ENCODE data around the gene MSMP.

MSMP gene

GRCh38 chr9:35771943-35772342, 17.9 kb upstream of the MSMP start:
- TF ChIP-seq CTCF (IDR thresholded peaks at IDR 0.05; ENCODE audit: control insufficient read depth, insufficient read depth, low read depth, low read length, missing control alignments): no peak
- H3K4me3 ChIP-seq (ENCODE audit: control insufficient read depth, low read depth, low read length): no peak overlapping the region
- no peak for DNase-seq (ENCODE audit: low read depth)

- DNase-seq (ENCODE audit: low read depth): no peak
Measured at GRCh38 chr9:35771534-35771933, 17.5 kb upstream of the MSMP start.

GRCh38 chr9:35771075-35771433, 17.0 kb upstream of the MSMP start:
- TF ChIP-seq CTCF (IDR thresholded peaks at IDR 0.05; ENCODE audit: control insufficient read depth, insufficient read depth, low read depth, low read length, missing control alignments): no peak
- DNase-seq (ENCODE audit: low read depth): no peak
- H3K4me3 ChIP-seq (ENCODE audit: control insufficient read depth, low read depth, low read length): no peak overlapping the region

More at GRCh38 chr9:35771534-35771933, 17.5 kb upstream of the MSMP start:
- H3K4me3 ChIP-seq (ENCODE audit: control insufficient read depth, low read depth, low read length): no peak overlapping the region
- no peak for TF ChIP-seq CTCF (IDR thresholded peaks at IDR 0.05; ENCODE audit: control insufficient read depth, insufficient read depth, low read depth, low read length, missing control alignments)

- no peak overlapping the region for H3K4me3 ChIP-seq (ENCODE audit: control insufficient read depth, low read depth, low read length)
- TF ChIP-seq CTCF (IDR thresholded peaks at IDR 0.05; ENCODE audit: control insufficient read depth, insufficient read depth, low read depth, low read length, missing control alignments): no peak
- DNase-seq (ENCODE audit: low read depth): no peak
Measured at GRCh38 chr9:35769763-35770162, 15.7 kb upstream of the MSMP start.

GRCh38 chr9:35767458-35767857, 13.4 kb upstream of the MSMP start:
- no peak for DNase-seq (ENCODE audit: low read depth)
- no peak overlapping the region for H3K4me3 ChIP-seq (ENCODE audit: control insufficient read depth, low read depth, low read length)
- TF ChIP-seq CTCF (IDR thresholded peaks at IDR 0.05; ENCODE audit: control insufficient read depth, insufficient read depth, low read depth, low read length, missing control alignments): no peak

- no peak for DNase-seq (ENCODE audit: low read depth)
- no peak for TF ChIP-seq CTCF (IDR thresholded peaks at IDR 0.05; ENCODE audit: control insufficient read depth, insufficient read depth, low read depth, low read length, missing control alignments)
- H3K4me3 ChIP-seq (ENCODE audit: control insufficient read depth, low read depth, low read length): no peak overlapping the region
Measured at GRCh38 chr9:35766997-35767396, 12.9 kb upstream of the MSMP start.

GRCh38 chr9:35763803-35764202, 9.7 kb upstream of the MSMP start:
- no peak overlapping the region for H3K4me3 ChIP-seq (ENCODE audit: control insufficient read depth, low read depth, low read length)
- no peak for TF ChIP-seq CTCF (IDR thresholded peaks at IDR 0.05; ENCODE audit: control insufficient read depth, insufficient read depth, low read depth, low read length, missing control alignments)
- no peak for DNase-seq (ENCODE audit: low read depth)

All from AG09309 (cell line).